COR-L47 (cell line): ENCODE measurements around the gene TRPV5.

Source experiments
- DNase-seq: peaks from one replicate; lab custom pipeline; 2025; lab: John Stamatoyannopoulos, UW

TRPV5 gene

GRCh38 chr7:142908921-142909890 lies 24.3 kb downstream of the TRPV5 start:
- no peak for DNase-seq

DNA sequence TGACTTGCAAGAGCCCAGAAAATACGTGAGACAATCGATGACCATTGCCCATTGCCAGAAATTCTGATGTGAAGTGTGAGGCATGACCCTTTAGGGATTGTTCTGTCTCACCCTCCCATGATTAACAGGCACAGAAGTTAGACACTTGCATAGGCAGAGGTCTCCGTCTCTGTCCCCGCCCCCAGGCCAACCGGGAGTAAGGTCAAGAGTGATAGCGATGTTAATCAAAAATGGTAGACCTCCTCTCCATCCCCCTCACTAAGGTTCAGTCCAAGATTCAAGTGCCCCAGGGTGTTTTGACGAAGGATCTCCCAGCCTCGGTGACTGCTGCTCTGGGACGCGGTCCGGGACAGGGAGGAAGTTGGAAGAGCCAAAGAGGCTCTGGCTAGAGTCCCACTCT lies 25.3 kb downstream of the TRPV5 start:
- no peak for DNase-seq

- no peak for DNase-seq
These were observed 26.9 kb downstream of the TRPV5 start for GRCh38 chr7:142906643-142907042.

- no peak for DNase-seq
These were observed 27.8 kb downstream of the TRPV5 start for GRCh38 chr7:142905759-142906158.

GRCh38 chr7:142904128-142904527 lies 29.4 kb downstream of the TRPV5 start:
- DNase-seq: no peak

GRCh38 chr7:142901426-142902259 lies 31.9 kb downstream of the TRPV5 start:
- no peak for DNase-seq

DNA sequence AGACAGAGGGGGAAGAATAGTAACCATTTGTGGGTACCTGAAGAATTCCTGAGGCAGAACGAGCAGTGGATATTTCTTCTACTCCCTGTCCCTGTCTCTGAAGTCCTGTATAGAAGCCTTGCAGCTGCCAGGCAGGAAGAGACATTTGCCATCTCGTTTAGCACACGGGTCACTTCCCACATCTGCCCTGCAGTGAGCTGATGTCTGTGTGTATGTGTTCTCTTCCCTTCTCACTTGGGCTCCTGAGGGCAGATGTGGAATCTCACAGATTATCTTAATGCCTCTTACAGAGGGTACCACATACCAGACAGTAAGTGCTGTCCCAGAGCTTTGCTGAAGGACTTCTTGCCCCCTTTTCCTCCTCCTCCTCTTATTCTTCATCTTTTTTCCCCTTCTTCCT lies 33.9 kb downstream of the TRPV5 start:
- DNase-seq: peak; percentile 22

DNA sequence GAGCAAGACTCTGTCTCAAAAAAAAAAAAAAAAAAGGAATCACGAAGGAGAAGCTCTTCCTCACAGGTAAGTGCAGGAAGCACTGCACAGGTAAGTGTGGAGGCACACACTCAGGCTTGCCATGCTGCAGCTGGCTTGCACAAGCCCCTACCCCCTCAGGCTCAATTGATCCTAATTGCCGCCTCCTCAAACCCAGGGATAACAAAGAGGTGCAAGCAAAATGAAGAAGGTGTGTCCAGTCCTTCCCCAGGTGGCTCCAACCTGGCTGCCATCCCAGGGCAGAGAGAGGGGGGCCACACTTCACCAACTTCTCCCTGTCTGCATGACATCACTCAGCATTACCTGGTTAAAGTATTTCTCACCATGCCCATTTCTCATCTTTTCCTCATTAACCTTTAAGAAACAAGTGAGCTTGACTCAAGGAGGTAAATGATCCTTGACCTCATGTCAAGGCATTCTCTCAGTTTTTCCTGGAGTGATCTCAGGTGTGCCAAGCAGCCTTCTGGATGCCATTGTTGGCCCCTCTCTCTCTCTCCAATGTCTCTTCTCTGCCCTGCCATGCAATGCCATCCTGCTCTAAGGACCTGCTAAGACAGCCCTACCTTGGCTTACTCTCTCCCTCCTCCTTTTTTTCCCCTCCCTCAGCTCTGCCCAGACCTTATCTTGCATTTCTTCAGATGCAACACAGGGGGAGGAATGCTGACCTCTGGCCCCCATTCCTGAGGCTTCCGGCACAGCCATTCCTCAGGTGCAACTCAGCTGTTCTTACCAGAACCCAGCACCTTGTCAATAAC lies 35.0 kb downstream of the TRPV5 start:
- peak; percentile 74 for DNase-seq

GRCh38 chr7:142897691-142898090 lies 35.9 kb downstream of the TRPV5 start:
- DNase-seq: no peak

GRCh38 chr7:142896741-142897379 lies 36.7 kb downstream of the TRPV5 start:
- DNase-seq: no peak

DNA sequence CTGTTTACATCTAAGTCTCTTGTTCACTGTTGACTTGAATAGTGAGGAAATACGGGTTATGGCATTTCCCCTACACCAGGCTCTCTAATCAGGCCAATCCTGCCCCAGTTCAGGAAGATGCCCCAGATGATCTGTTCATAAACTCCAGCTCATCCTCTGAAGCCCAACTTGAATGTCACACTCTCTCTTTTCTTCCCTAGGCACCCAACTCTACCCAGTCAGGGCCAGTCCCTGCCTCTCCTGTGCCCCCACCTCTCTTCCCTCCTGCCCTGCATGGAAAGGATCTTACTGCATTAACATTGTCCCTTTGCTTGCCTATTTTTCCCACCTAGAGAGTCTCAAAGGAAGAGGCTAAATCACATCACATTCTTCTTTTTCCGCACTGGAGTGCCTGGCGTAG lies 37.4 kb downstream of the TRPV5 start:
- no peak for DNase-seq

DNA sequence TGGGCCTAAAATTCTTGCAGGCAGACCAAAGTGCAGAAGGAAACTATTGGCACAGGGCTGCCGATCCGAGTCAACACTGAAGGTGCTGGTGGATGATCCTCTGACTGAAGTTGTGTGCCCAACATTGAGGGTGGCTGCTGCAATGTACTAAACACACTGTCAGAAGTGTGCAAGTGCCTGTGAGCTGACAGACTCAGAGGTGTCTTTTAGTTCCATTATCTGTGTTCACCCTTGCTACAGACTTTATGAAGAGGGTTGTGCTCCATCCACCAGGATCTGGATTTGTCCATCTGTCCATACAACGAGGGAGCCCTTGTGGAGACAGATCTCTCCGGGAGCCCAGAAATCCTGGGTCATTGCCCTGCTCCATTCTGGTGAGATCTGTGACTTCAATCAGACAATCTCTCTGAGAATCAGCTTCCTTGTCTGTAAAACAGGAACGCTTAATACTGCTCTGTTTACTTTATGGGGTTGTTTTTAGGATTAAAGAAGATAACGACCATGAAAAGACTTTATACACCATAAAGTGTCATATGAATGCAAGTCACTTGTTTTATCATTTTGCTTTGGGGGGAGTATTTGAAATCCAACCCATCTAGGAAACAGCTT lies 38.5 kb downstream of the TRPV5 start:
- no peak for DNase-seq

DNA sequence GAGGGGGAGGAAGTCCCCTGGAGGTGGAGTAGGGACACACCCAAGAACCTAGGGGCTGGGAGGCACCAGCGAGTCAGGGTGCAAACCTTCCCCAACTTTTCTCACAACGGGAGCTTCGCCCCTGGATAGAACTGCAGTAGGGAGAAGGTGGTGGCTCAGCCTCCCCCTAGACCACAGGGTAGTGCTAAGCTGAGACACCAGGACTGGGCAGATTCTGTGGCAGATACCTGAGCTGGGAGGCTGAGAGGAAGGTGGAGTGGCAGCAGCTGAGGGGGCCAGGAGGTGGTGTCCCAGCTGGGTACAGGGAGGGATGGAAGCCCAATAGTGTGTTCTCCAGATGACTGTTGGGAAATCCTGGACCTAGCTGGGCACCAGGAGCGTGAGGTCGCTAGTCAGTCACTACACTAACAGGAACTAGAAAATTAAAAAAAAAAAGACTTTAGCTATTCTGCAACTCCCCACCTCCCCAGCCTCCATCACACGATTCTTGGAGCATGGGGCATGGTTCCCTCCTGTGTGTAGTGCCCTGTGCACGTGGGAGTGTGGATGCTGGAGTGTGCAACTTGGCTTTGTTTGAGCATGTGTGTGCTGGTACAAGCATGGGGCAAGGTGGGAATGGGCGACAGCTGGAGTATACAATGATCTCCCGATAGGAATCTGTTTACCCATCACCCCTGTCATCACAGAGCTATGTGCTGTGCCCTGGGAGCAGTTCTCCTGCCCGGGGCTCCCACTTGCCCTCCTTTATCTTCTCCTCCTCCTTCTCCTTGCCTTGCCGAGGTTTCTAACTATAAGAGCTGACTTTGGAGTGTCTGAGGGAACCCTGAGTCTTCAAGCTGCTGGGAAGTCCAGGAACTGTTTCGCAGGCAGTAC lies 39.2 kb downstream of the TRPV5 start:
- DNase-seq: no peak

DNA sequence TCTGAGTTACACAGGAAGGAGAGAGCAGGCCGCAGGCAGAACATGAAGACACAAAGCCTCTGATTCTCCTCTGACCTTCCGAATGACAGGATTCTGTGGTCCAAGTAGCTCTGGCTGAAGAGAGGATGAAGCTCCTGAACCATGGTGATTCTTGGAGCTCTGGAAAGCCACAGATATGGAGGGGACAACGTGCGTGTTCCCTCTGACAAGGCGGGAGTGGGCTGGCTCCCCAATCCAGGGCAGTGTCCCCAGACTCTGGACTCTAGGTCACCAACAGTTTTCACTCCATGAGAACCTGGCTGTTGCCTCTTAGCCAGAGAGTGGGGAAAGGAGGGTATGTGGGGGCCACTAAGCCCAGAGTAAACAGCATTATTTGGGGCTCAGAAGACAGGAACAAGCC lies 40.6 kb downstream of the TRPV5 start:
- no peak for DNase-seq

GRCh38 chr7:142891490-142892082 lies 42.0 kb downstream of the TRPV5 start:
- no peak for DNase-seq

DNA sequence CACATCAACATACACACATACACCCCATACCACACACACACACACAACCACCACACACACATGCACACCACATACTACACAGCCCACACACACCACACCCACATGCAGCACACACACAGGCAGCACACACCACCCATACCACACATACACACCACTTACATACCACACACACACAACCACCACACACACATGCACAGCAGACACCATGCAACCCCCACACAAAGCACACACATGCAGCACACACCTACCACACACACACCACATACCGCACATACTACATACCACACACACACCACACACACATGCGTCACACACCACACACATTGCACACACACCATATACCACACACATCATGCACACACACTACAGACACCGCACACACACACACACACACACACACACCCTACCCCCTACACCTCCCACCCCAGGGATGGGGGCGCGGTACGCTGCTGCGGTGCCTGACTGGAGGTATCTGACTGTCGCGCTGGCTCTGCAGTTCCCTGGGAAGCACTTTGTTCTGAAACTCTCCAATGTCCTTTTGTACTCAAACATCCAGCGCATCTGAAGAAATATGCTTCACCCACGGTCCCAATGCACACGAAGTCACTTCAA lies 42.6 kb downstream of the TRPV5 start:
- DNase-seq: no peak

DNA sequence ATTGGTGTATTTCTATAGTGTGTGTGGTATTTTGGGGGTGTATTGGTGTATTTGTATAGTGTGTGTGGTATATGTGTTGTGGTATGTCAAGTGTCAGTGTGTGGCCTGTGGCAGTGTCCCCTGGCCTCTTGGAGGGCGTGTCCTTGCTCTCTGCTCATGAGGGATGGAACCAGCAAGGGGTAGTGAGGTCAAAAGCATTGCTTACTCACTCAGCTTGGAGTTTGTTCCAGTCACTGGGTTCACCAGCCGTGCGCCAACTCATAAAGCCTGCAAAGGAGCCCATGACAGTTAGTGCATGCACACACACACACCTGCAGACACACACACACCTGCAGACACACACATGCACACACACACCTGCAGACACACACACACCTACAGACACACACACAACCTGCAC lies 43.7 kb downstream of the TRPV5 start:
- DNase-seq: no peak

DNA sequence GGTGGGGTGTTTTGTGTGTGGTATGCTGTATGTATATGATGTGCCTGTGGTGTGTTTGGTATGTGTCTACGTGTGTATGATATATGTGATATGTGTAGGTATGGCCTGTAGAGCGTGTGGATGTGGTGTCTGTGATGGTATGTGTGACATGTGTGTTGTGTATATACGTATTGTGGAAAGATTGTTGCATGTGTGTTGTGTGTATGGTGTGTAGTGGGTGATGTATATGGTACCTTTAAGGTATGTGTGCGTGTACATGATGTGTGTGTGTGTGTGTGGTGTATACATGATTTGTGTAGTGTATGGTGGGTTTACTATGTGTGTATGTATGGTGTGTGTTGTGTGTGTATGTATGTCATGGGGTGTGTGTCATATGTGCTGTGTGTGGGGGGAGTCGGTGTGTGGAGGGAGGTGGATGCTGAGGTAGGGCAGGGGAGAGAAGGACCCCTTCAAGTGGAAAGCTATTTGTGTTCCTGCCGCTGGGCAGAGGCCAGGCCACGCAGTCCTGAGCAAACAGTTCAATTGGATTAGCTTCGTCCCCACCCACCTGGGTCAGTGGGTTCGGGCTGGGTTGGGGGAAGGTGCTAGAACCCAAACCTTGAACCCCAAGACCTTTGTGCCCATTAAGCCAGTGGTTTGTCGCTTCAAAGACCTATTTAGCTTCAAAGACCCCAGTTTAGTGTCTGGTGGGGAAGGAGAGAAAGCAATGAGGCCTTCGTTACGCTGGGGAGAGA lies 46.1 kb downstream of the TRPV5 start:
- no peak for DNase-seq

DNA sequence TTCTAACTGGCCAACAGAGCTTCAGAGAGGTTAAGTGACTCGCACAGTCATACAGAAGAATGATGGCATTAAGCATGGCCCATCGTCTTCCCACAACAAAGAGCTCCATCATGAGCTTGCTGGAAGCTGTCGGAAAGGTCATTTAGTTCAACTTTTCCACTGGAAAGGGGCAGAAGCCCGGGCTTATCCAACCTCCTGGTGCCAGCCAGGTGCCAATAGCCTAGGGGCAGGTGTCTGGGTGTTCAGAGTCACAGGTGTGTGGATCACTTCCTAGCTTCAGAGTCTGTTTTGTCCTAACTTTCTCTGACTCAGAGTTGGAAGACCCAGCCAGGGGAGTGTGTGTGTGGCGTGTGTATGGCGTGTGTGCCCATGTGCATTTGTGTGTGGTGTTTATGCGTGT lies 46.7 kb downstream of the TRPV5 start:
- DNase-seq: no peak
